ENCODE data around the gene GSAP.

DNA sequence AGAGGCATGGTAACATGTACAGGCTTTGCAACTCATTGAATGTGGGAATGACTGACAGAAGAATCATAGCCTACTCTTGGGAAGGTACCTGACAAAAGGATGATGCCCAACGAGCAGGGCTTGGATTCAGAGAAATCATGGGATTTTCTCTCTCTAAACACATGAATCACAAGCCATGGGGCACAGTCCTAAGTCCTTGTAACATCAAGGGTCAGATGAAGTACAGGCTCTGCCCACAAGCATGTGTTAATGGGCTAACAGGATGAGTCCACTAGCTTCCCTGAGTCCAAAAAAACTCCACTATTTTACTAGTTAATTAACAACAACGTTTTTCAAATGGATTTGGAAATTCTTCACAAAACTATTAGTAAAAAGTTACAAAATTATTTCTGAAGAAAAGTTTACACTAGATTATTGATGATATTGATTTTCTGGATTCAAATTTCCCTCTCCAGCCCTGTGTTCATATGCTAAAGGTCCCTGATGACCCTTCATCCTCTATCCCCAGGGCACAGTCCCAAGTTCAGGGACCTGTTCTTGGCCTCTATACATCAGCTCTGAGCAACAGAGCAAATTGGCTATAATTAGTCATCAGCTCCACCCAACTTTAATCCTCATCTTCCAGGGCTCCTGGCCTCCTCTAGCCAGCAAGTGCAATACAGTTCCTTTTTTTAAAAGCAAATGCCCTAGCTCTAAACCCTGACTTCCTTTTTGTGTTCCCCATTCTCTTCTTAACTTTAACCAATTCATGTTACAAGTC, 99.8 kb downstream of the GSAP start:
- TF ChIP-seq, protein P1, sequence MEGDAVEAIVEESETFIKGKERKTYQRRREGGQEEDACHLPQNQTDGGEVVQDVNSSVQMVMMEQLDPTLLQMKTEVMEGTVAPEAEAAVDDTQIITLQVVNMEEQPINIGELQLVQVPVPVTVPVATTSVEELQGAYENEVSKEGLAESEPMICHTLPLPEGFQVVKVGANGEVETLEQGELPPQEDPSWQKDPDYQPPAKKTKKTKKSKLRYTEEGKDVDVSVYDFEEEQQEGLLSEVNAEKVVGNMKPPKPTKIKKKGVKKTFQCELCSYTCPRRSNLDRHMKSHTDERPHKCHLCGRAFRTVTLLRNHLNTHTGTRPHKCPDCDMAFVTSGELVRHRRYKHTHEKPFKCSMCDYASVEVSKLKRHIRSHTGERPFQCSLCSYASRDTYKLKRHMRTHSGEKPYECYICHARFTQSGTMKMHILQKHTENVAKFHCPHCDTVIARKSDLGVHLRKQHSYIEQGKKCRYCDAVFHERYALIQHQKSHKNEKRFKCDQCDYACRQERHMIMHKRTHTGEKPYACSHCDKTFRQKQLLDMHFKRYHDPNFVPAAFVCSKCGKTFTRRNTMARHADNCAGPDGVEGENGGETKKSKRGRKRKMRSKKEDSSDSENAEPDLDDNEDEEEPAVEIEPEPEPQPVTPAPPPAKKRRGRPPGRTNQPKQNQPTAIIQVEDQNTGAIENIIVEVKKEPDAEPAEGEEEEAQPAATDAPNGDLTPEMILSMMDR (conservative IDR thresholded peaks at IDR 0.05; ENCODE audit: low read length) = no peak
- no peak for TF ChIP-seq EZH2phosphoT487 (IDR thresholded peaks at IDR 0.05; ENCODE audit: borderline replicate concordance, low read depth, low read length)

Data from OCI-LY7 (cell line).